GM12878 (cell line): ENCODE data around the gene LEMD3. TPM values are rescaled to one million over a fixed set of nuclear protein-coding genes. Genes with fewer than 3 reads are reported as not detected.
A peak's percentile ranks its signal among the peaks of the same experiment; 100 is the strongest.

Experiments used
- ATAC-seq: fragments of 200-7000 bp; cut with Tn5 transposase; 3 replicates; pipeline ENCODE4 v1.9.1; 2020; ENCODE audit warnings: mild to moderate bottlenecking, moderate library complexity
- BruUV-seq: library from RNA; stranded (reverse); fragments of 400-500 nt; replicated peaks from 2 replicates; lab custom pipeline; 2021; lab: Mats Ljungman, UMichigan
- CTCF ChIA-PET: fragments of 300-600 bp; sonication (Branson Sonifier 250); formaldehyde crosslinking; extraction: SDS; loops from one replicate; lab custom pipeline; 2021; ENCODE audit warnings: inconsistent platforms; lab: Yijun Ruan, JAX
- POLR2A ChIA-PET: fragments of 350-600 bp; formaldehyde crosslinking; extraction: SDS; loops from one replicate; lab custom pipeline; 2021; ENCODE audit warnings: inconsistent platforms; lab: Charles Lee
- RAD21 ChIA-PET: fragments of 300-600 bp; sonication (Branson Sonifier 250); formaldehyde crosslinking; loops from one replicate; lab custom pipeline; 2023; ENCODE audit warnings: antibody characterized with exemption; ENCODE audit not compliant: unreplicated experiment; lab: Charles Lee
- SMC1A ChIA-PET: fragments of 300-600 bp; sonication (Branson Sonifier 250); formaldehyde crosslinking; loops from one replicate; lab custom pipeline; 2023; ENCODE audit not compliant: unreplicated experiment, uncharacterized antibody; lab: Charles Lee
- DNase-seq: peaks from one replicate; pipeline ENCODE4 v3.0.0-alpha.2; 2011; ENCODE audit warnings: low read depth, low spot score
- FAIRE-seq: peaks from 3 replicates; lab custom pipeline; 2011; peaks lifted over from hg19 to GRCh38; lab: Jason Lieb, UNC
- H2AFZ ChIP-seq: 2 replicates; pipeline ENCODE4 v1.6.0; 2011; ENCODE audit warnings: low read depth, low read length, control low read depth; ENCODE audit not compliant: control insufficient read depth
- H3K27ac ChIP-seq: 2 replicates; pipeline ENCODE4 v1.5.1; 2011; ENCODE audit warnings: control low read depth; ENCODE audit not compliant: control insufficient read depth, insufficient read depth
- H3K27me3 ChIP-seq, 2 experiments: replicated peaks in 1 of 2; 2 replicates each; pipeline versions ENCODE4 v1.6.0 to v1.6.1; 2011; ENCODE audit warnings: low read length in 1 of 2; ENCODE audit not compliant: control insufficient read depth in 2 of 2, insufficient read depth in 2 of 2
- H3K36me3 ChIP-seq, 2 experiments: 2 replicates each; pipeline ENCODE4 v1.5.1; 2011; ENCODE audit warnings: low read length in 1 of 2; ENCODE audit not compliant: control insufficient read depth in 2 of 2, insufficient read depth in 2 of 2
- H3K4me1 ChIP-seq: 2 replicates; pipeline ENCODE4 v1.6.1; 2011; ENCODE audit warnings: mild to moderate bottlenecking, low read length, moderate library complexity, mixed read lengths; ENCODE audit not compliant: control insufficient read depth, insufficient read depth
- H3K4me2 ChIP-seq: 2 replicates; pipeline ENCODE4 v1.6.0; 2011; ENCODE audit warnings: control low read depth; ENCODE audit not compliant: control insufficient read depth, insufficient read depth
- H3K4me3 ChIP-seq: fragments of 200-600 bp; sonication (generic); 2 replicates; pipeline ENCODE4 v1.5.1; 2016
- H3K79me2 ChIP-seq: 2 replicates; pipeline ENCODE4 v1.6.0; 2011; ENCODE audit warnings: low read length; ENCODE audit not compliant: control insufficient read depth, insufficient read depth
- H3K9ac ChIP-seq: 2 replicates; pipeline ENCODE4 v1.8.0; 2011; ENCODE audit warnings: low read length, control low read depth, mixed read lengths; ENCODE audit not compliant: control insufficient read depth, insufficient read depth
- H3K9me3 ChIP-seq: replicated peaks from 3 replicates; pipeline ENCODE4 v1.5.1; 2011; ENCODE audit warnings: mild to moderate bottlenecking, low read length; ENCODE audit not compliant: control insufficient read depth, insufficient read depth
- H4K20me1 ChIP-seq: 2 replicates; pipeline ENCODE4 v1.6.0; 2011; ENCODE audit not compliant: control insufficient read depth, insufficient read depth
- CREM ChIP-seq: IDR thresholded peaks from 2 replicates; pipeline ENCODE4 v1.6.1; 2014; ENCODE audit warnings: antibody characterized with exemption, low read depth
- MYB ChIP-seq: fragments of 150-350 bp; IDR thresholded peaks from 2 replicates; pipeline ENCODE4 v1.6.1; 2014; ENCODE audit warnings: mild to moderate bottlenecking, low read depth, low read length, borderline replicate concordance
- SPI1 ChIP-seq: IDR thresholded peaks from 2 replicates; pipeline ENCODE4 v1.6.1; 2011; ENCODE audit warnings: low read depth, mild to moderate bottlenecking, low read length, moderate library complexity, borderline replicate concordance; ENCODE audit not compliant: insufficient read depth
- TCF12 ChIP-seq: IDR thresholded peaks from 2 replicates; pipeline ENCODE4 v1.6.1; 2011; ENCODE audit warnings: low read depth, mild to moderate bottlenecking, low read length
- in situ Hi-C: fragments of 300-500 bp; cut with MboI; formaldehyde crosslinking; loops from 9 replicates; pipeline ENCODE4 v1.14.3; 2018; ENCODE audit warnings: mixed read lengths
- intact Hi-C: fragments of 100-400 bp; cut with micrococcal nuclease; formaldehyde crosslinking; loops from one replicate; pipeline ENCODE4 v1.14.2; 2022; ENCODE audit not compliant: unreplicated experiment
- polyA plus RNA-seq, 11 experiments: library from polyadenylated mRNA; depleted of rRNA in 4 of 11; unstranded in 6 of 11; stranded (reverse) in 5 of 11; fragments of >200 nt; fragmentation: Nextera tagmentation in 4 of 11; fragmentation: Illumina TruSeq in 1 of 11; extraction: Ambion mirVana in 4 of 11; extraction: Trizol in 1 of 11; gene quantifications; 1 replicate in 1 of 11; 2 replicates in 10 of 11; pipeline versions ENCODE4 v1.2.1 to v1.2.3, GENCODE V29; 2011 to 2016; ENCODE audit warnings: inconsistent platforms in 2 of 11, missing spikeins in 2 of 11, low read depth in 1 of 11
- total RNA-seq, 4 experiments: library from RNA; depleted of rRNA in 3 of 4; stranded (reverse); fragments of >200 nt in 3 of 4; fragmentation: Illumina TruSeq in 1 of 4; extraction: Trizol in 1 of 4; gene quantifications; 2 replicates each; pipeline versions ENCODE4 v1.2.1 to v1.2.3, GENCODE V29; 2013 to 2021
- TF ChIP-seq, protein P1 (sequence below): IDR thresholded peaks from 2 replicates; pipeline ENCODE4 v1.6.1; 2012; ENCODE audit warnings: improper control_type of control experiment, low read depth, low read length; ENCODE audit not compliant: insufficient replicate concordance

LEMD3 gene
- total and polyA plus RNA-seq, 10 of the 15 experiments (the other 5 are each of a cell fraction or from before 2014, with no cell fraction given): 7.5 to 26.0 (median 16.5) TPM

GRCh38 chr12:65204886-65205525 lies 35.6 kb downstream of the LEMD3 start (continued):
- TF ChIP-seq, protein P1, sequence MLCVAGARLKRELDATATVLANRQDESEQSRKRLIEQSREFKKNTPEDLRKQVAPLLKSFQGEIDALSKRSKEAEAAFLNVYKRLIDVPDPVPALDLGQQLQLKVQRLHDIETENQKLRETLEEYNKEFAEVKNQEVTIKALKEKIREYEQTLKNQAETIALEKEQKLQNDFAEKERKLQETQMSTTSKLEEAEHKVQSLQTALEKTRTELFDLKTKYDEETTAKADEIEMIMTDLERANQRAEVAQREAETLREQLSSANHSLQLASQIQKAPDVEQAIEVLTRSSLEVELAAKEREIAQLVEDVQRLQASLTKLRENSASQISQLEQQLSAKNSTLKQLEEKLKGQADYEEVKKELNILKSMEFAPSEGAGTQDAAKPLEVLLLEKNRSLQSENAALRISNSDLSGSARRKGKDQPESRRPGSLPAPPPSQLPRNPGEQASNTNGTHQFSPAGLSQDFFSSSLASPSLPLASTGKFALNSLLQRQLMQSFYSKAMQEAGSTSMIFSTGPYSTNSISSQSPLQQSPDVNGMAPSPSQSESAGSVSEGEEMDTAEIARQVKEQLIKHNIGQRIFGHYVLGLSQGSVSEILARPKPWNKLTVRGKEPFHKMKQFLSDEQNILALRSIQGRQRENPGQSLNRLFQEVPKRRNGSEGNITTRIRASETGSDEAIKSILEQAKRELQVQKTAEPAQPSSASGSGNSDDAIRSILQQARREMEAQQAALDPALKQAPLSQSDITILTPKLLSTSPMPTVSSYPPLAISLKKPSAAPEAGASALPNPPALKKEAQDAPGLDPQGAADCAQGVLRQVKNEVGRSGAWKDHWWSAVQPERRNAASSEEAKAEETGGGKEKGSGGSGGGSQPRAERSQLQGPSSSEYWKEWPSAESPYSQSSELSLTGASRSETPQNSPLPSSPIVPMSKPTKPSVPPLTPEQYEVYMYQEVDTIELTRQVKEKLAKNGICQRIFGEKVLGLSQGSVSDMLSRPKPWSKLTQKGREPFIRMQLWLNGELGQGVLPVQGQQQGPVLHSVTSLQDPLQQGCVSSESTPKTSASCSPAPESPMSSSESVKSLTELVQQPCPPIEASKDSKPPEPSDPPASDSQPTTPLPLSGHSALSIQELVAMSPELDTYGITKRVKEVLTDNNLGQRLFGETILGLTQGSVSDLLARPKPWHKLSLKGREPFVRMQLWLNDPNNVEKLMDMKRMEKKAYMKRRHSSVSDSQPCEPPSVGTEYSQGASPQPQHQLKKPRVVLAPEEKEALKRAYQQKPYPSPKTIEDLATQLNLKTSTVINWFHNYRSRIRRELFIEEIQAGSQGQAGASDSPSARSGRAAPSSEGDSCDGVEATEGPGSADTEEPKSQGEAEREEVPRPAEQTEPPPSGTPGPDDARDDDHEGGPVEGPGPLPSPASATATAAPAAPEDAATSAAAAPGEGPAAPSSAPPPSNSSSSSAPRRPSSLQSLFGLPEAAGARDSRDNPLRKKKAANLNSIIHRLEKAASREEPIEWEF: no peak

DNA sequence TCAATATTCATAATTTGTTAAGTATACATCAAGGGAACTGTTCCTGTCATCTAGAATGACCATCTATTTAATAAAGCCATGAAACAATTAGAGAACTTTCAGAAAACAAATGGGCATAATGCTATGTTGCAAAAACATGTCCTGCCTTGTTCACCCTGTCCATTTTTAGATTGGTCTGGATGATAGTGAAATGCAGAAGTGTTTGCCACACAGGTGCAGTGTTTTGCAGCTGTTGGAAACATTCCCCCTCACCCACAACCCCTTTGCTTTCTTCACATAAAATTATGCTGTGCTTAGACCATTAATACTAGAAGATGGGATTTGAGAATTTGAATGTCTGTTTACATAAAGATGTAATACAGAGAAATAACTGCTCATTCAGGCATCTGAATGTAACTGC lies 36.5 kb downstream of the LEMD3 start:
- Histone ChIP-seq H3K9me3 (no peaks in the 10 kb centered on the region; the same call in 1 of the 3 replicates), H3K27me3 (no peaks in the 10 kb centered on the region), H3K9ac (no peak overlapping the region), H2AFZ (no peak overlapping the region), H3K4me3 (no peak overlapping the region), H4K20me1 (no peaks in the 10 kb centered on the region)
- POLR2A ChIA-PET: no interaction called here
- BruUV-seq: no TSS peak
- SMC1A ChIA-PET: interaction anchor here (1.5 kb wide), 1 partner anchor 12 kb away, joined by 4 read pairs; no protein-coding TSS in a partner anchor
- no peak for FAIRE-seq
- CTCF ChIA-PET: no interaction called here
- RAD21 ChIA-PET: no interaction called here
- no peak for TF ChIP-seq MYB
- TF ChIP-seq CREM: no peak
- TF ChIP-seq SPI1: peak; percentile 47; the same call in 1 of the 2 replicates
- 0 out of 2 replicates have a peak, but pooled peaks have one; percentile 34 for TF ChIP-seq TCF12
- TF ChIP-seq, all 136 proteins: peak for 2
- Histone ChIP-seq H3K4me1 (peaks cover 24% of the 10 kb centered on the region), H3K4me2 (peak overlapping the region; percentile 30; the same call in 1 of the 2 replicates), H3K27ac (peak overlapping the region; percentile 48; the same call in 1 of the 2 replicates), H3K79me2 (peaks cover 66% of the 10 kb centered on the region), H3K36me3 (no peaks in the 10 kb centered on the region; a peak in 1 of 4 replicates)
- DNase-seq: no peak
- in situ Hi-C loops: no loop called here
- intact Hi-C loops: no loop called here
- ATAC-seq: peak; percentile 54
